ENCODE data around the gene GRID2. TPM values are rescaled to one million over a fixed set of nuclear protein-coding genes. Genes with fewer than 3 reads are reported as not detected.

The GRID2 gene
- total RNA-seq, 2 donors from 2014 or later, result 27.3 to 40.4 TPM

- peaks cover 2% of the 10 kb centered on the region for H3K36me3 Mint-ChIP-seq (ENCODE audit: low read depth)
- no peaks in the 10 kb centered on the region for H3K27me3 Mint-ChIP-seq (ENCODE audit: insufficient read depth)
- no peaks in the 10 kb centered on the region for H3K27me3 ChIP-seq (ENCODE audit: control insufficient read depth, insufficient read depth, low read length, poor library complexity, severe bottlenecking)
These were observed 1471.8 kb downstream of the GRID2 start for GRCh38 chr4:93775551-93775950.

GRCh38 chr4:93776386-93777080 is 1472.8 kb downstream of the GRID2 start:
- H3K4me3 ChIP-seq (ENCODE audit: low read length), result no peak overlapping the region
- 94 to 95% methylated on average over 4 of the region's 4 CpGs for WGBS, 2 experiments (ENCODE audit: insufficient coverage in 1 of 2, insufficient read length in 1 of 2)
- no peaks in the 10 kb centered on the region for H3K27me3 ChIP-seq (ENCODE audit: control insufficient read depth, insufficient read depth, low read length, poor library complexity, severe bottlenecking)
- H3K9ac ChIP-seq (ENCODE audit: extremely low read depth, low read length, poor library complexity, severe bottlenecking), result no peak overlapping the region
- DNase-seq, result no peak
- no peaks in the 10 kb centered on the region for H3K36me3 ChIP-seq (ENCODE audit: control insufficient read depth, insufficient read depth, low read length)
- Mint-ChIP-seq H3K27ac (no peak overlapping the region), H3K27me3 (ENCODE audit: insufficient read depth) (no peaks in the 10 kb centered on the region), H3K4me3 (no peak overlapping the region), H3K4me1 (peaks cover 14% of the 10 kb centered on the region), H3K36me3 (ENCODE audit: low read depth) (peaks cover 2% of the 10 kb centered on the region), H3K9me3 (no peaks in the 10 kb centered on the region)
- H3K4me1 ChIP-seq (ENCODE audit: control insufficient read depth, insufficient read depth, low read length), result no peaks in the 10 kb centered on the region
- no peak overlapping the region for H3K27ac ChIP-seq (ENCODE audit: low read depth, low read length)
- no peaks in the 10 kb centered on the region for H3K9me3 ChIP-seq (ENCODE audit: control insufficient read depth, low read length)
- no peak for TF ChIP-seq CTCF (conservative IDR thresholded peaks at IDR 0.05)

More at GRCh38 chr4:93775551-93775950, 1471.8 kb downstream of the GRID2 start:
- no peak overlapping the region for H3K9ac ChIP-seq (ENCODE audit: extremely low read depth, low read length, poor library complexity, severe bottlenecking)
- DNase-seq, result no peak
- H3K4me1 ChIP-seq (ENCODE audit: control insufficient read depth, insufficient read depth, low read length), result no peaks in the 10 kb centered on the region
- no peak overlapping the region for H3K4me3 Mint-ChIP-seq
- no peak overlapping the region for H3K27ac Mint-ChIP-seq
- H3K9me3 Mint-ChIP-seq, result no peaks in the 10 kb centered on the region
- peaks cover 14% of the 10 kb centered on the region for H3K4me1 Mint-ChIP-seq
- H3K27ac ChIP-seq (ENCODE audit: low read depth, low read length), result no peak overlapping the region
- no peak overlapping the region for H3K4me3 ChIP-seq (ENCODE audit: low read length)
- no peak for TF ChIP-seq CTCF (conservative IDR thresholded peaks at IDR 0.05)
- 97 to 100% methylated on average over 1 to 3 of the region's 3 CpGs for WGBS, 2 experiments (ENCODE audit: insufficient coverage in 1 of 2, insufficient read length in 1 of 2)
- no peaks in the 10 kb centered on the region for H3K9me3 ChIP-seq (ENCODE audit: control insufficient read depth, low read length)
- no peaks in the 10 kb centered on the region for H3K36me3 ChIP-seq (ENCODE audit: control insufficient read depth, insufficient read depth, low read length)

DNA sequence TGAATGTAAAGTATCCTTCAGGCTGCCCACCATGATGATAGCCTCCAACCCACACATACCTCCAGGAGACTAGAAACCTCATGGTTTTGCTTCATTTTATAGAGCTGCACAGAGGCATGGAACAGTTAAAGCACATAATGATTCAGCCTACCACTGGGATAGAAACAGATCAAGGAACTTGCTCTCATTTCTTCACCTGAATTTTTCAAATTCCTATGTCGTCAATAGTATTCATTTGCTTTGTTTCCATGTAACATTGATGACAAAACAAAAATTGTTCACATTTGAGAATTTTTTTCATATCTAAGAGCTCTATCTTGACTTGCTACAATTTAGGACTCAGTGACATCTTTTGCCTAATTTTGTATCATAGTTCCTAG is 1473.3 kb downstream of the GRID2 start:
- TF ChIP-seq CTCF (conservative IDR thresholded peaks at IDR 0.05), result no peak
- Histone ChIP-seq H3K9me3 (ENCODE audit: control insufficient read depth, low read length) (no peaks in the 10 kb centered on the region), H3K27ac (ENCODE audit: low read depth, low read length) (no peak overlapping the region), H3K4me3 (ENCODE audit: low read length) (no peak overlapping the region), H3K9ac (ENCODE audit: extremely low read depth, low read length, poor library complexity, severe bottlenecking) (no peak overlapping the region), H3K27me3 (ENCODE audit: control insufficient read depth, insufficient read depth, low read length, poor library complexity, severe bottlenecking) (no peaks in the 10 kb centered on the region), H3K4me1 (ENCODE audit: control insufficient read depth, insufficient read depth, low read length) (no peaks in the 10 kb centered on the region), H3K36me3 (ENCODE audit: control insufficient read depth, insufficient read depth, low read length) (no peaks in the 10 kb centered on the region)
- Mint-ChIP-seq H3K36me3 (ENCODE audit: low read depth) (peaks cover 2% of the 10 kb centered on the region), H3K4me3 (no peak overlapping the region), H3K27me3 (ENCODE audit: insufficient read depth) (no peaks in the 10 kb centered on the region), H3K9me3 (no peaks in the 10 kb centered on the region), H3K27ac (no peak overlapping the region), H3K4me1 (peaks cover 14% of the 10 kb centered on the region)
- no peak for DNase-seq
- 90 to 100% methylated on average over 1 of the region's 1 CpG for WGBS, 2 experiments (ENCODE audit: insufficient coverage in 1 of 2, insufficient read length in 1 of 2)
